ENCODE data around the gene CREBRF. TPM values are rescaled to one million over a fixed set of nuclear protein-coding genes. Genes with fewer than 3 reads are reported as not detected.
A peak's percentile ranks its signal among the peaks of the same experiment; 100 is the strongest.

The CREBRF gene
- total RNA-seq (11.6 and 11.9 TPM in 2 replicates), polyA plus RNA-seq (5.8 and 18.0 TPM in 2 replicates)

GRCh38 chr5:173055983-173056782 is at the start of gene CREBRF:
CREBRF (plus strand) TSS chr5:173056352; CDS start chr5:173080776, 24,424 bp downstream.
- H3K4me3 ChIP-seq, result peak within 1 kb of the TSS; percentile 99
- TF ChIP-seq CTCF (IDR thresholded peaks at IDR 0.05; ENCODE audit: low read depth, low read length), result no peak
- peak within 1 kb of the TSS; percentile 99 for H3K27ac ChIP-seq

GRCh38 chr5:173010021-173010420 is 46.1 kb upstream of the CREBRF start:
- TF ChIP-seq CTCF (IDR thresholded peaks at IDR 0.05; ENCODE audit: low read depth, low read length), result no peak
- DNase-seq (ENCODE audit: low read depth in 1 of 2, low spot score in 1 of 2), result no peak
- Histone ChIP-seq H3K27ac (peak overlapping the region; percentile 52), H3K27me3 (no peaks in the 10 kb centered on the region), H3K9me3 (ENCODE audit: low read depth) (no peaks in the 10 kb centered on the region), H3K4me3 (no peak overlapping the region), H3K4me1 (ENCODE audit: low read depth) (no peaks in the 10 kb centered on the region), H3K36me3 (no peaks in the 10 kb centered on the region)

More at GRCh38 chr5:173055983-173056782, at the start of gene CREBRF:
- DNase-seq (ENCODE audit: low read depth in 1 of 2, low spot score in 1 of 2), result peak; percentile 97 to 98
- no peaks in the 10 kb centered on the region for H3K9me3 ChIP-seq (ENCODE audit: low read depth)
- peaks cover 6% of the 10 kb centered on the region for H3K4me1 ChIP-seq (ENCODE audit: low read depth)
- H3K36me3 ChIP-seq, result no peaks in the 10 kb centered on the region
- H3K27me3 ChIP-seq, result no peaks in the 10 kb centered on the region

GRCh38 chr5:173010547-173011464 is 45.3 kb upstream of the CREBRF start:
- peak; percentile 40 to 78 for DNase-seq (ENCODE audit: low read depth in 1 of 2, low spot score in 1 of 2)
- H3K9me3 ChIP-seq (ENCODE audit: low read depth), result no peaks in the 10 kb centered on the region
- H3K4me3 ChIP-seq, result no peak overlapping the region
- H3K36me3 ChIP-seq, result no peaks in the 10 kb centered on the region
- TF ChIP-seq CTCF (IDR thresholded peaks at IDR 0.05; ENCODE audit: low read depth, low read length), result peak; percentile 33
- peak overlapping the region; percentile 59 for H3K27ac ChIP-seq
- H3K27me3 ChIP-seq, result no peaks in the 10 kb centered on the region
- peaks cover 2% of the 10 kb centered on the region for H3K4me1 ChIP-seq (ENCODE audit: low read depth)

GRCh38 chr5:173011566-173011965 is 44.6 kb upstream of the CREBRF start:
- Histone ChIP-seq H3K27me3 (no peaks in the 10 kb centered on the region), H3K9me3 (ENCODE audit: low read depth) (no peaks in the 10 kb centered on the region), H3K4me3 (no peak overlapping the region), H3K4me1 (ENCODE audit: low read depth) (peaks cover 8% of the 10 kb centered on the region), H3K36me3 (no peaks in the 10 kb centered on the region), H3K27ac (peak overlapping the region; percentile 48)
- TF ChIP-seq CTCF (IDR thresholded peaks at IDR 0.05; ENCODE audit: low read depth, low read length), result no peak
- DNase-seq (ENCODE audit: low read depth in 1 of 2, low spot score in 1 of 2), result no peak

- H3K4me1 ChIP-seq (ENCODE audit: low read depth), result peaks cover 12% of the 10 kb centered on the region
- no peak for TF ChIP-seq CTCF (IDR thresholded peaks at IDR 0.05; ENCODE audit: low read depth, low read length)
- H3K27ac ChIP-seq, result no peak overlapping the region
- H3K9me3 ChIP-seq (ENCODE audit: low read depth), result no peaks in the 10 kb centered on the region
- no peak overlapping the region for H3K4me3 ChIP-seq
- no peaks in the 10 kb centered on the region for H3K36me3 ChIP-seq
- no peaks in the 10 kb centered on the region for H3K27me3 ChIP-seq
- peak in 1 of 2 donors; percentile 49 for DNase-seq (ENCODE audit: low read depth in 1 of 2, low spot score in 1 of 2)
Measured at GRCh38 chr5:173012882-173013281, 43.3 kb upstream of the CREBRF start.

All from cardiac muscle cell (in vitro differentiated cells and primary cell).